GM23338 (cell line): Measurements from ENCODE around the gene RRP1. TPM values are rescaled to one million over a fixed set of nuclear protein-coding genes. Genes with fewer than 3 reads are reported as not detected.

Experiments
- ATAC-seq: fragments of 200-7000 bp; cut with Tn5 transposase; 3 replicates; pipeline ENCODE4 v1.9.1; 2020
- DNase-seq: peaks from one replicate; pipeline ENCODE4 v3.0.0-alpha.2; 2015; ENCODE audit warnings: low spot score
- H2AFZ ChIP-seq: fragments of 200-600 bp; sonication (generic); 2 replicates; pipeline ENCODE4 v1.8.0; 2016; ENCODE audit warnings: antibody characterized with exemption, mild to moderate bottlenecking, moderate library complexity
- H3F3A ChIP-seq: fragments of 200-600 bp; sonication (generic); replicated peaks from 2 replicates; pipeline ENCODE4 v1.8.0; 2017; ENCODE audit warnings: antibody characterized with exemption, mixed run types, low read depth
- H3K27ac ChIP-seq: fragments of 200-600 bp; sonication (generic); 2 replicates; pipeline ENCODE4 v1.6.1; 2016; ENCODE audit warnings: low read depth
- H3K27me3 ChIP-seq: fragments of 200-600 bp; sonication (generic); 2 replicates; pipeline ENCODE4 v1.8.0; 2016; ENCODE audit warnings: mild to moderate bottlenecking, mixed run types, moderate library complexity; ENCODE audit not compliant: insufficient read depth
- H3K36me3 ChIP-seq: fragments of 200-600 bp; sonication (generic); 2 replicates; pipeline ENCODE4 v1.8.0; 2016; ENCODE audit warnings: mild to moderate bottlenecking; ENCODE audit not compliant: insufficient read depth
- H3K4me1 ChIP-seq: fragments of 200-600 bp; sonication (generic); 2 replicates; pipeline ENCODE4 v1.8.0; 2016; ENCODE audit warnings: mild to moderate bottlenecking, moderate library complexity; ENCODE audit not compliant: insufficient read depth
- H3K4me2 ChIP-seq: fragments of 200-600 bp; sonication (generic); 2 replicates; pipeline ENCODE4 v1.7.1; 2017; ENCODE audit warnings: mixed run types
- H3K4me3 ChIP-seq: fragments of 200-600 bp; sonication (generic); 2 replicates; pipeline ENCODE4 v1.6.1; 2016; ENCODE audit warnings: mixed run types
- H3K79me2 ChIP-seq: fragments of 200-600 bp; sonication (generic); replicated peaks from 2 replicates; pipeline ENCODE4 v1.8.0; 2017; ENCODE audit warnings: mild to moderate bottlenecking; ENCODE audit not compliant: insufficient read depth
- H3K9me2 ChIP-seq: fragments of 200-600 bp; sonication (generic); 2 replicates; pipeline ENCODE4 v1.8.0; 2017; ENCODE audit not compliant: insufficient read depth
- H4K20me1 ChIP-seq: fragments of 200-600 bp; sonication (generic); replicated peaks from 2 replicates; pipeline ENCODE4 v1.8.0; 2017; ENCODE audit warnings: mild to moderate bottlenecking; ENCODE audit not compliant: insufficient read depth
- H3K27ac Mint-ChIP-seq: 2 replicates; pipeline ENCODE4 v1.8.0; 2020; ENCODE audit warnings: inconsistent platforms, mild to moderate bottlenecking, moderate library complexity, mixed read lengths
- H3K27me3 Mint-ChIP-seq: 3 replicates; pipeline ENCODE4 v1.8.0; 2022; ENCODE audit warnings: low read depth, mild to moderate bottlenecking, moderate library complexity, mixed read lengths, inconsistent platforms; ENCODE audit not compliant: insufficient read depth, poor library complexity
- H3K36me3 Mint-ChIP-seq: 3 replicates; pipeline ENCODE4 v1.8.0; 2021; ENCODE audit warnings: low read depth, mild to moderate bottlenecking, inconsistent platforms, moderate library complexity, mixed read lengths
- H3K4me1 Mint-ChIP-seq: 3 replicates; pipeline ENCODE4 v1.8.0; 2020; ENCODE audit warnings: mild to moderate bottlenecking, inconsistent platforms, mixed read lengths
- H3K4me3 Mint-ChIP-seq: 3 replicates; pipeline ENCODE4 v1.8.0; 2021; ENCODE audit warnings: moderate library complexity, mild to moderate bottlenecking, inconsistent platforms, mixed read lengths
- H3K9me3 Mint-ChIP-seq: 3 replicates; pipeline ENCODE4 v1.8.0; 2020; ENCODE audit warnings: moderate library complexity, mild to moderate bottlenecking, inconsistent platforms, mixed read lengths
- CREB1 ChIP-seq: fragments of 250-450 bp; sonication (Bioruptor Pico); IDR thresholded peaks from 2 replicates; pipeline ENCODE4 v1.5.0; 2020; ENCODE audit warnings: low read depth, mild to moderate bottlenecking, moderate library complexity
- ETS1 ChIP-seq: IDR thresholded peaks from 2 replicates; pipeline ENCODE4 v1.6.1; 2016; ENCODE audit warnings: antibody characterized with exemption
- EZH2phosphoT487 ChIP-seq: fragments of 200-600 bp; sonication (generic); IDR thresholded peaks from one replicate; pipeline ENCODE4 v1.8.1; 2018; ENCODE audit warnings: antibody characterized with exemption; ENCODE audit not compliant: unreplicated experiment
- POLR2AphosphoS5 ChIP-seq: IDR thresholded peaks from 2 replicates; pipeline ENCODE4 v1.6.1; 2016; ENCODE audit warnings: antibody characterized with exemption, low read depth
- ZNF462 ChIP-seq: fragments of 250-450 bp; sonication (Bioruptor Pico); IDR thresholded peaks from 2 replicates; pipeline ENCODE4 v1.5.0; 2020; ENCODE audit warnings: mild to moderate bottlenecking, moderate library complexity
- polyA plus RNA-seq: library from polyadenylated mRNA; unstranded; fragments of >200 nt; fragmentation: Nextera tagmentation; extraction: Ambion mirVana; gene quantifications from 2 replicates; pipeline ENCODE4 v1.2.1, GENCODE V29; 2016
- total RNA-seq: library from RNA; depleted of rRNA; stranded (reverse); fragments of >200 nt; shearing (Covaris generic); gene quantifications from 2 replicates; pipeline ENCODE4 v1.2.3, GENCODE V29; 2014

Gene RRP1
- total and polyA plus RNA-seq, 2 experiments from 2014 or later = 36.5 to 63.5 TPM

- no peak overlapping the region for H2AFZ ChIP-seq
Measured at GRCh38 chr21:43808832-43809251, 19.5 kb downstream of the RRP1 start.

More at GRCh38 chr21:43808832-43809251, 19.5 kb downstream of the RRP1 start:
- TF ChIP-seq POLR2AphosphoS5 (no peak), CREB1 (CRISPR knock-in tag) (no peak), ETS1 (no peak), EZH2phosphoT487 (no peak), ZNF462 (no peak)
- H3K9me3 Mint-ChIP-seq = no peaks in the 10 kb centered on the region
- no peak overlapping the region for H3K4me3 ChIP-seq
- no peak overlapping the region for H3K27ac Mint-ChIP-seq
- H3K4me2 ChIP-seq = no peak overlapping the region
- H3K4me1 Mint-ChIP-seq = peaks cover 3% of the 10 kb centered on the region
- peaks cover 12% of the 10 kb centered on the region for H3K36me3 Mint-ChIP-seq
- no peaks in the 10 kb centered on the region for H4K20me1 ChIP-seq
- H3K36me3 ChIP-seq = no peaks in the 10 kb centered on the region
- peaks cover 12% of the 10 kb centered on the region for H3K27me3 Mint-ChIP-seq
- ATAC-seq = no peak
- H3K27ac ChIP-seq = no peak overlapping the region
- H3K9me2 ChIP-seq = no peaks in the 10 kb centered on the region
- H3K27me3 ChIP-seq = no peaks in the 10 kb centered on the region
- no peaks in the 10 kb centered on the region for H3K79me2 ChIP-seq
- no peak for DNase-seq
- H3F3A ChIP-seq = 0 out of 2 replicates have a peak, but pooled peaks cover 3% of the 10 kb centered on the region
- no peaks in the 10 kb centered on the region for H3K4me1 ChIP-seq
- H3K4me3 Mint-ChIP-seq = no peak overlapping the region
